ENCODE data around the gene MCU.
"Not testable (repeated sequence)": the region's sequence is repeated elsewhere in the genome, so short reads cannot be mapped to it uniquely, and the experiment has no call there.

The MCU gene

GRCh38 chr10:72731916-72732419 is 40.0 kb downstream of the MCU start:
- no peak for DNase-seq (ENCODE audit: low spot score)

- DNase-seq (ENCODE audit: low spot score) = no peak
These were observed 40.6 kb downstream of the MCU start for GRCh38 chr10:72732521-72732920.

- DNase-seq (ENCODE audit: low spot score) = no peak
These were observed 42.0 kb downstream of the MCU start for GRCh38 chr10:72733989-72734388.

- no peak for DNase-seq (ENCODE audit: low spot score)
These were observed 43.5 kb downstream of the MCU start for GRCh38 chr10:72735288-72735936.

GRCh38 chr10:72736176-72736827 is 44.4 kb downstream of the MCU start:
- DNase-seq (ENCODE audit: low spot score) = no peak

- DNase-seq (ENCODE audit: low spot score) = no peak
These were observed 44.9 kb downstream of the MCU start for GRCh38 chr10:72736828-72737220.

GRCh38 chr10:72737357-72737756 is 45.4 kb downstream of the MCU start:
- DNase-seq (ENCODE audit: low spot score) = not testable (repeated sequence)

GRCh38 chr10:72738486-72738885 is 46.5 kb downstream of the MCU start:
- no peak for DNase-seq (ENCODE audit: low spot score)

- no peak for DNase-seq (ENCODE audit: low spot score)
These were observed 48.6 kb downstream of the MCU start for GRCh38 chr10:72740528-72740927.

GRCh38 chr10:72742092-72742491 is 50.1 kb downstream of the MCU start:
- no peak for DNase-seq (ENCODE audit: low spot score)

GRCh38 chr10:72742797-72743196 is 50.9 kb downstream of the MCU start:
- DNase-seq (ENCODE audit: low spot score) = no peak

- DNase-seq (ENCODE audit: low spot score) = no peak
These were observed 52.6 kb downstream of the MCU start for GRCh38 chr10:72744566-72744965.

- DNase-seq (ENCODE audit: low spot score) = no peak
These were observed 54.8 kb downstream of the MCU start for GRCh38 chr10:72746426-72747363.

GRCh38 chr10:72747521-72747920 is 55.6 kb downstream of the MCU start:
- DNase-seq (ENCODE audit: low spot score) = no peak

- DNase-seq (ENCODE audit: low spot score) = no peak
These were observed 61.9 kb downstream of the MCU start for GRCh38 chr10:72753760-72754231.

GRCh38 chr10:72754275-72755032 is 62.5 kb downstream of the MCU start:
- no peak for DNase-seq (ENCODE audit: low spot score)

GRCh38 chr10:72756674-72757385 is 64.9 kb downstream of the MCU start:
- no peak for DNase-seq (ENCODE audit: low spot score)

- DNase-seq (ENCODE audit: low spot score) = no peak
These were observed 65.8 kb downstream of the MCU start for GRCh38 chr10:72757732-72758131.

GRCh38 chr10:72758930-72759329 is 67.0 kb downstream of the MCU start:
- not testable (repeated sequence) for DNase-seq (ENCODE audit: low spot score)

GRCh38 chr10:72759584-72759983 is 67.6 kb downstream of the MCU start:
- no peak for DNase-seq (ENCODE audit: low spot score)

- DNase-seq (ENCODE audit: low spot score) = no peak
These were observed 69.6 kb downstream of the MCU start for GRCh38 chr10:72761498-72761897.

Data from CD4-positive, alpha-beta T cell treated with Interleukin-6 at 100 ng/mL for 8 hours (primary cell).